H1 (cell line): ENCODE results near the gene CILP. TPM values are rescaled to one million over a fixed set of nuclear protein-coding genes. Genes with fewer than 3 reads are reported as not detected.

ENCODE experiments used
- CTCF ChIA-PET: fragments of 300-600 bp; sonication (Branson Sonifier 250); formaldehyde crosslinking; loops from one replicate; lab custom pipeline; 2021; ENCODE audit not compliant: partially characterized antibody; lab: Charles Lee
- POLR2A ChIA-PET: fragments of 300-600 bp; sonication (Branson Sonifier 250); formaldehyde crosslinking; loops from one replicate; lab custom pipeline; 2021; ENCODE audit warnings: inconsistent platforms; ENCODE audit not compliant: partially characterized antibody; lab: Charles Lee
- DNase-seq, 2 experiments: peaks; one replicate each; pipeline versions ENCODE4 v3.0.0 to v3.0.0-alpha.2; 2010 to 2022; ENCODE audit warnings: low spot score in 2 of 2, low read depth in 1 of 2, mixed read lengths in 1 of 2
- FAIRE-seq: peaks from 2 replicates; lab custom pipeline; 2011; peaks lifted over from hg19 to GRCh38; lab: Jason Lieb, UNC
- H2AFZ ChIP-seq: 2 replicates; pipeline ENCODE4 v1.8.1; 2012; ENCODE audit warnings: low read length, inconsistent platforms
- H2AK5ac ChIP-seq: 2 replicates; pipeline ENCODE4 v1.6.1; 2013; ENCODE audit warnings: low read depth, low read length
- H2BK120ac ChIP-seq: replicated peaks from 2 replicates; pipeline ENCODE3; 2013; ENCODE audit warnings: low read depth, low read length, inconsistent platforms
- H2BK12ac ChIP-seq: 2 replicates; pipeline ENCODE4 v1.6.1; 2013; ENCODE audit warnings: low read depth, low read length
- H2BK15ac ChIP-seq: 2 replicates; pipeline ENCODE4 v1.6.1; 2013; ENCODE audit warnings: low read length
- H2BK20ac ChIP-seq: 2 replicates; pipeline ENCODE4 v1.6.1; 2013; ENCODE audit warnings: low read length
- H2BK5ac ChIP-seq: 2 replicates; pipeline ENCODE4 v1.6.1; 2013; ENCODE audit warnings: low read depth, low read length
- H3K14ac ChIP-seq: 2 replicates; pipeline ENCODE4 v1.6.1; 2013; ENCODE audit warnings: inconsistent platforms; ENCODE audit not compliant: insufficient read length
- H3K18ac ChIP-seq: 2 replicates; pipeline ENCODE4 v1.6.1; 2013; ENCODE audit warnings: low read length; ENCODE audit errors: extremely low read depth
- H3K23ac ChIP-seq: 2 replicates; pipeline ENCODE4 v1.6.1; 2013; ENCODE audit warnings: inconsistent platforms; ENCODE audit not compliant: insufficient read length
- H3K23me2 ChIP-seq: 2 replicates; pipeline ENCODE4 v1.6.1; 2013; ENCODE audit warnings: low read depth, low read length
- H3K27ac ChIP-seq: 2 replicates; pipeline ENCODE4 v1.6.1; 2011; ENCODE audit warnings: low read depth, low read length, inconsistent platforms
- H3K27me3 ChIP-seq, 4 experiments: replicated peaks in 1 of 4; 1 replicate in 1 of 4; 2 replicates in 3 of 4; pipeline versions ENCODE4 v1.6.1 to v1.8.1; 2011 to 2013; ENCODE audit warnings: low read length in 3 of 4, mild to moderate bottlenecking in 3 of 4, inconsistent platforms in 2 of 4, mixed read lengths in 2 of 4, moderate library complexity in 1 of 4; ENCODE audit not compliant: control insufficient read depth in 3 of 4, insufficient read depth in 3 of 4; ENCODE audit errors: extremely low read depth in 1 of 4
- H3K36me3 ChIP-seq, 4 experiments: 2 replicates each; pipeline versions ENCODE4 v1.6.1 to v1.8.1; 2011 to 2013; ENCODE audit warnings: mild to moderate bottlenecking in 4 of 4, low read length in 3 of 4, moderate library complexity in 2 of 4, control low read depth in 1 of 4, inconsistent platforms in 1 of 4; ENCODE audit not compliant: insufficient read depth in 4 of 4, control insufficient read depth in 2 of 4
- H3K4ac ChIP-seq: replicated peaks from 2 replicates; pipeline ENCODE3; 2013; ENCODE audit warnings: low read length, low read depth, mixed read lengths, inconsistent platforms; ENCODE audit not compliant: insufficient read length
- H3K4me1 ChIP-seq, 4 experiments: replicated peaks in 1 of 4; 1 replicate in 1 of 4; 2 replicates in 3 of 4; pipeline versions ENCODE4 v1.6.1 to v1.8.1; 2011 to 2013; ENCODE audit warnings: low read length in 3 of 4, inconsistent platforms in 2 of 4, mixed read lengths in 1 of 4; ENCODE audit not compliant: insufficient read depth in 4 of 4, control insufficient read depth in 3 of 4
- H3K4me2 ChIP-seq, 2 experiments: 2 replicates each; pipeline versions ENCODE4 v1.6.1 to v1.8.1; 2011 to 2013; ENCODE audit warnings: low read depth in 2 of 2, low read length in 2 of 2, control low read depth in 1 of 2, inconsistent platforms in 1 of 2, mild to moderate bottlenecking in 1 of 2; ENCODE audit not compliant: insufficient read depth in 1 of 2
- H3K4me3 ChIP-seq, 4 experiments: fragments of 200-600, 300-600 bp in 1 of 4; sonication (generic), shearing (Covaris generic), sonication (Bioruptor Twin) in 1 of 4; 2 replicates each; pipeline versions ENCODE4 v1.5.1 to v1.8.1; 2011 to 2016; ENCODE audit warnings: low read length in 4 of 4, low read depth in 3 of 4, control low read depth in 2 of 4, inconsistent platforms in 2 of 4, mild to moderate bottlenecking in 2 of 4, mixed read lengths in 1 of 4, moderate library complexity in 1 of 4; ENCODE audit not compliant: insufficient read depth in 2 of 4; ENCODE audit errors: extremely low read depth in 1 of 4
- H3K56ac ChIP-seq: replicated peaks from 2 replicates; pipeline ENCODE3; 2013; ENCODE audit warnings: low read depth, mild to moderate bottlenecking, mixed read lengths, low read length, inconsistent platforms; ENCODE audit not compliant: insufficient read length
- H3K79me1 ChIP-seq: 2 replicates; pipeline ENCODE4 v1.6.1; 2013; ENCODE audit warnings: low read depth, low read length, control low read depth
- H3K79me2 ChIP-seq, 2 experiments: 2 replicates each; pipeline versions ENCODE4 v1.6.1 to v1.8.1; 2012 to 2013; ENCODE audit warnings: low read length in 2 of 2, mild to moderate bottlenecking in 2 of 2, inconsistent platforms in 1 of 2; ENCODE audit not compliant: insufficient read depth in 2 of 2, control insufficient read depth in 1 of 2
- H3K9ac ChIP-seq, 4 experiments: replicated peaks in 1 of 4; 1 replicate in 1 of 4; 2 replicates in 3 of 4; pipeline versions ENCODE4 v1.6.1 to v1.8.1; 2011 to 2013; ENCODE audit warnings: low read depth in 3 of 4, low read length in 3 of 4, control low read depth in 2 of 4, mild to moderate bottlenecking in 2 of 4, moderate library complexity in 2 of 4, inconsistent platforms in 1 of 4; ENCODE audit errors: extremely low read depth in 1 of 4
- H3K9me3 ChIP-seq, 2 experiments: 2 replicates each; pipeline versions ENCODE4 v1.6.1 to v1.8.1; 2012 to 2013; ENCODE audit warnings: mild to moderate bottlenecking in 2 of 2, moderate library complexity in 2 of 2, control low read depth in 1 of 2, inconsistent platforms in 1 of 2, low read depth in 1 of 2, low read length in 1 of 2, mixed read lengths in 1 of 2; ENCODE audit not compliant: insufficient read depth in 2 of 2
- H4K20me1 ChIP-seq, 2 experiments: replicated peaks in 1 of 2; 2 replicates each; pipeline versions ENCODE3 to v1.8.1; 2011 to 2013; ENCODE audit warnings: inconsistent platforms in 2 of 2, low read length in 2 of 2, mild to moderate bottlenecking in 1 of 2; ENCODE audit not compliant: insufficient read depth in 2 of 2, control insufficient read depth in 1 of 2
- H4K5ac ChIP-seq: 2 replicates; pipeline ENCODE4 v1.6.1; 2013; ENCODE audit warnings: low read length, low read depth, mixed read lengths, inconsistent platforms; ENCODE audit not compliant: insufficient read length
- H4K8ac ChIP-seq: 2 replicates; pipeline ENCODE4 v1.8.0; 2013; ENCODE audit warnings: mild to moderate bottlenecking, moderate library complexity, low read length, inconsistent platforms; ENCODE audit not compliant: insufficient read depth; ENCODE audit errors: extremely low read depth
- H4K91ac ChIP-seq: replicated peaks from 2 replicates; pipeline ENCODE3; 2013; ENCODE audit warnings: low read length, mixed read lengths, inconsistent platforms; ENCODE audit not compliant: insufficient read length
- ASH2L ChIP-seq: fragments of 200-600, 300-600 bp; sonication (generic); IDR thresholded peaks from one replicate; pipeline ENCODE4 v1.7.1; 2017; ENCODE audit warnings: low read length
- CBX8 ChIP-seq: fragments of 300-800, 300-1000 bp; sonication (generic); IDR thresholded peaks from 2 replicates; pipeline ENCODE4 v1.7.1; 2016; ENCODE audit warnings: low read depth, low read length, borderline replicate concordance
- EP300 ChIP-seq, 2 experiments: IDR thresholded peaks; 1 replicate in 1 of 2; 2 replicates in 1 of 2; pipeline ENCODE4 v1.6.1; 2011 to 2012; ENCODE audit warnings: low read depth in 2 of 2, low read length in 2 of 2, mild to moderate bottlenecking in 2 of 2, borderline replicate concordance in 1 of 2, inconsistent platforms in 1 of 2, moderate library complexity in 1 of 2
- RNF2 ChIP-seq: fragments of 200-900, 300-1000 bp; sonication (generic); IDR thresholded peaks from 2 replicates; pipeline ENCODE4 v1.7.1; 2016; ENCODE audit warnings: borderline replicate concordance, low read depth, mild to moderate bottlenecking, antibody characterized with exemption, low read length; ENCODE audit not compliant: poor library complexity, severe bottlenecking; ENCODE audit errors: missing control alignments
- SUZ12 ChIP-seq: fragments of 200-600 bp; sonication (generic); IDR thresholded peaks from 2 replicates; pipeline ENCODE4 v1.6.1; 2012; ENCODE audit warnings: mild to moderate bottlenecking, inconsistent platforms, low read length, moderate library complexity, mixed read lengths
- ZNF274 ChIP-seq: IDR thresholded peaks from 2 replicates; pipeline ENCODE4 v1.7.0; 2012; ENCODE audit warnings: low read length, borderline replicate concordance; ENCODE audit errors: extremely low read depth
- WGBS, 2 experiments: shearing (Covaris generic) in 1 of 2; methylation state at CpG; one replicate each; pipeline versions ENCODE4 v1.1.6 to v1.1.7; 2013 to 2015; ENCODE audit warnings: low lambda C conversion rate in 2 of 2, mixed read lengths in 2 of 2, inconsistent platforms in 1 of 2, low coverage in 1 of 2, missing lambda C conversion rate in 1 of 2; ENCODE audit not compliant: insufficient replicate concordance in 2 of 2, insufficient coverage in 1 of 2, insufficient read length in 1 of 2; ENCODE audit errors: extremely low coverage in 1 of 2, missing lambda C conversion rate in 1 of 2; 5-methylcytosine and 5-hydroxymethylcytosine counted together
- polyA plus RNA-seq, 7 experiments: library from polyadenylated mRNA; depleted of rRNA in 3 of 7; stranded (reverse) in 5 of 7; unstranded in 2 of 7; fragments of >200 nt in 5 of 7; fragments of 200-250 nt in 2 of 7; gene quantifications; 1 replicate in 5 of 7; 2 replicates in 1 of 7; 4 replicates in 1 of 7; pipeline versions ENCODE4 v1.2.1 to v1.2.3, GENCODE V29; 2011 to 2013; ENCODE audit warnings: missing spikeins in 2 of 7, mixed read lengths in 2 of 7
- total RNA-seq: library from RNA; stranded (reverse); fragmentation: NEBNext Ultra II Directional; extraction: Animal tissue kit (Norgen Biotek cat#: 25700); gene quantifications from 2 replicates; pipeline ENCODE4 v1.2.1, GENCODE V29; 2021

CILP gene
- total and polyA plus RNA-seq, 2 of the 8 experiments (the other 6 are each of a cell fraction or from before 2014, with no cell fraction given) = 0.02 TPM; not detected in 1

- POLR2A ChIA-PET = no interaction called here
- Histone ChIP-seq H3K9ac (no peak overlapping the region), H2BK5ac (no peak overlapping the region), H3K23me2 (no peaks in the 10 kb centered on the region), H4K5ac (no peak overlapping the region), H3K18ac (no peak overlapping the region), H3K9me3 (no peaks in the 10 kb centered on the region), H4K8ac (no peak overlapping the region), H4K91ac (no peak overlapping the region), H3K23ac (no peak overlapping the region), H2BK20ac (no peak overlapping the region), H4K20me1 (no peaks in the 10 kb centered on the region), H3K27ac (no peak overlapping the region), H3K14ac (no peak overlapping the region), H3K79me1 (no peaks in the 10 kb centered on the region), H2BK15ac (no peak overlapping the region), H3K79me2 (no peaks in the 10 kb centered on the region), H2BK12ac (no peak overlapping the region), H3K4ac (no peak overlapping the region), H2BK120ac (no peak overlapping the region), H2AFZ (no peak overlapping the region), H3K4me1 (peaks cover 0 to 4% (median 2%) of the 10 kb centered on the region in 4 experiments; a peak in 4 of 7 replicates), H3K27me3 (no peaks in the 10 kb centered on the region), H3K4me3 (no peak overlapping the region), H3K4me2 (no peak overlapping the region)
- DNase-seq (no peak), FAIRE-seq (no peak)
- WGBS, 2 experiments = 90% methylated on average over 6 of the region's 6 CpGs; no CpG with 5 or more reads in 1 of the 2 experiments
- TF ChIP-seq ASH2L (no peak), EP300 (IDR thresholded peaks at IDR 0.05; ENCODE audit: borderline replicate concordance in 1 of 2, low read depth in 2 of 2, low read length in 2 of 2) (no peak), RNF2 (no peak), CBX8 (no peak), ZNF274 (no peak), SUZ12 (no peak)
- TF ChIP-seq, all 59 proteins: peak for 0
- CTCF ChIA-PET = interaction anchor here (0.9 to 5.6 kb wide), 5 partner anchors 12 to 47 kb away, joined by 3 to 43 read pairs (median 4); partner anchors contain the start of gene CILP
- no peaks in the 10 kb centered on the region for H3K36me3 ChIP-seq
- H3K56ac ChIP-seq = no peak overlapping the region
- H2AK5ac ChIP-seq = no peak overlapping the region
Observed at GRCh38 chr15:65223996-65224395, 12.7 kb upstream of the CILP start.
